Body of pancreas (tissue), 4 donors: ENCODE data around the gene GRIK1.

Experiments used
- POLR2A ChIP-seq, 3 donors: fragments of 450-650 bp; IDR thresholded peaks; one replicate each; pipeline ENCODE4 v1.6.1; 2016; ENCODE audit warnings: antibody characterized with exemption in 3 of 3, mild to moderate bottlenecking in 2 of 3
- TF ChIP-seq, protein P1 (sequence below), 7 experiments: fragments of 450-650 bp in 4 of 7; fragments of 200-600 bp in 3 of 7; sonication (generic) in 3 of 7; IDR thresholded peaks; one replicate each; pipeline ENCODE4 v1.5.1; 2016 to 2019; ENCODE audit warnings: antibody characterized with exemption in 7 of 7

DNA sequence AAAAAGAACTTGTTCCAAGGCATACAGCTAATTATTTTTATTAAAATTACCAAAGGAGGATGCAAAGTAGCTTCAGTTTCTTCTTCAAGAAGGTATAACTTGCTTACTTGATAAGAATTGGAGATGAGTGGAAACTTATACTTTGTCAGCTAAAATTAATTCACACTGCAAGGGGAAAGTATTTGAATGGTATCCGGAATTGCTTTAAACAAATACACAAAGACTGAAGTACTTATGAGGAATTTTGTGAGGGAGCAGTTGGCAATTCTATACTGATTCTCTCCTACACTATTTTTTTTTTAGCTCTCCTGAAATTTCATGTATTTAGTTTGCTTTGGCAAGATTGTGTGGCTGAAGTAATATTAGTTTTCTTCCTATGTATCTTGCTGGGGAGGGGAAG, 39.2 kb upstream of the GRIK1 start:
- TF ChIP-seq, protein P1, sequence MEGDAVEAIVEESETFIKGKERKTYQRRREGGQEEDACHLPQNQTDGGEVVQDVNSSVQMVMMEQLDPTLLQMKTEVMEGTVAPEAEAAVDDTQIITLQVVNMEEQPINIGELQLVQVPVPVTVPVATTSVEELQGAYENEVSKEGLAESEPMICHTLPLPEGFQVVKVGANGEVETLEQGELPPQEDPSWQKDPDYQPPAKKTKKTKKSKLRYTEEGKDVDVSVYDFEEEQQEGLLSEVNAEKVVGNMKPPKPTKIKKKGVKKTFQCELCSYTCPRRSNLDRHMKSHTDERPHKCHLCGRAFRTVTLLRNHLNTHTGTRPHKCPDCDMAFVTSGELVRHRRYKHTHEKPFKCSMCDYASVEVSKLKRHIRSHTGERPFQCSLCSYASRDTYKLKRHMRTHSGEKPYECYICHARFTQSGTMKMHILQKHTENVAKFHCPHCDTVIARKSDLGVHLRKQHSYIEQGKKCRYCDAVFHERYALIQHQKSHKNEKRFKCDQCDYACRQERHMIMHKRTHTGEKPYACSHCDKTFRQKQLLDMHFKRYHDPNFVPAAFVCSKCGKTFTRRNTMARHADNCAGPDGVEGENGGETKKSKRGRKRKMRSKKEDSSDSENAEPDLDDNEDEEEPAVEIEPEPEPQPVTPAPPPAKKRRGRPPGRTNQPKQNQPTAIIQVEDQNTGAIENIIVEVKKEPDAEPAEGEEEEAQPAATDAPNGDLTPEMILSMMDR (IDR thresholded peaks at IDR 0.05), result no peak
- TF ChIP-seq POLR2A (IDR thresholded peaks at IDR 0.05), result no peak
